HCT116 (cell line): Measurements from ENCODE around the gene CD69. TPM values are rescaled to one million over a fixed set of nuclear protein-coding genes. Genes with fewer than 3 reads are reported as not detected.

Source experiments
- ATAC-seq: fragments of 200-7000 bp; cut with Tn5 transposase; 2 replicates; pipeline ENCODE4 v1.9.1; 2020; ENCODE audit warnings: mild to moderate bottlenecking, moderate library complexity
- BruUV-seq: library from RNA; stranded (reverse); fragments of 400-500 nt; replicated peaks from 2 replicates; lab custom pipeline; 2021; lab: Mats Ljungman, UMichigan
- CTCF ChIA-PET: fragments of 300-600 bp; sonication (Branson Sonifier 250); formaldehyde crosslinking; loops from one replicate; lab custom pipeline; 2021; ENCODE audit warnings: antibody characterized with exemption; lab: Charles Lee
- POLR2A ChIA-PET: fragments of 300-600, 350-600 bp; sonication (Branson Sonifier 250); formaldehyde crosslinking; loops from one replicate; lab custom pipeline; 2021; ENCODE audit warnings: antibody characterized with exemption; lab: Charles Lee
- RAD21 ChIA-PET, 2 experiments: fragments of 300-600 bp; sonication (Branson Sonifier 250); formaldehyde crosslinking; loops; one replicate each; lab custom pipeline; 2023; ENCODE audit warnings: low total read pairs in 2 of 2; ENCODE audit not compliant: uncharacterized antibody in 2 of 2, unreplicated experiment in 2 of 2, low non-redundant PET in 1 of 2; lab: Charles Lee
- DNase-seq: peaks from one replicate; pipeline ENCODE4 v3.0.0-alpha.2; 2010; ENCODE audit warnings: low read depth, low spot score
- H2AFZ ChIP-seq: fragments of 200-600 bp; shearing (Covaris generic), sonication (generic); 2 replicates; pipeline ENCODE4 v1.6.1; 2017; ENCODE audit warnings: low read depth, mixed run types, mixed read lengths, antibody characterized with exemption, low read length; ENCODE audit not compliant: poor library complexity, severe bottlenecking
- H3K27ac ChIP-seq: 2 replicates; pipeline ENCODE4 v1.5.1; 2012; ENCODE audit warnings: low read depth, low read length
- H3K27me3 ChIP-seq: fragments of 200-600 bp; sonication (generic); 2 replicates; pipeline ENCODE4 v1.6.1; 2016; ENCODE audit warnings: mixed run types, low read length, mixed read lengths; ENCODE audit not compliant: insufficient read depth
- H3K36me3 ChIP-seq, 2 experiments: fragments of 200-500 bp in 1 of 2; fragments of 200-600 bp in 1 of 2; sonication (Bioruptor generic) in 1 of 2; sonication (generic) in 1 of 2; 2 replicates each; pipeline versions ENCODE4 v1.5.1 to v1.6.1; 2014 to 2016; ENCODE audit warnings: low read length in 2 of 2, inconsistent platforms in 1 of 2, mixed read lengths in 1 of 2, mixed run types in 1 of 2; ENCODE audit not compliant: insufficient read depth in 2 of 2, control insufficient read depth in 1 of 2
- H3K4me1 ChIP-seq, 2 experiments: fragments of 200-600 bp in 1 of 2; sonication (generic) in 1 of 2; 2 replicates each; pipeline versions ENCODE4 v1.5.1 to v1.6.1; 2012 to 2017; ENCODE audit warnings: low read length in 2 of 2, inconsistent platforms in 1 of 2, mild to moderate bottlenecking in 1 of 2, mixed read lengths in 1 of 2, mixed run types in 1 of 2, moderate library complexity in 1 of 2; ENCODE audit not compliant: insufficient read depth in 2 of 2, control insufficient read depth in 1 of 2
- H3K4me2 ChIP-seq: fragments of 200-600 bp; sonication (generic); 2 replicates; pipeline ENCODE4 v1.6.1; 2017; ENCODE audit warnings: mixed run types, low read length, mixed read lengths
- H3K4me3 ChIP-seq, 2 experiments: fragments of 200-600 bp in 1 of 2; sonication (generic) in 1 of 2; replicated peaks in 1 of 2; 2 replicates each; pipeline ENCODE4 v1.5.1; 2011 to 2016; ENCODE audit warnings: low read length in 2 of 2, control low read depth in 1 of 2, low read depth in 1 of 2, mild to moderate bottlenecking in 1 of 2, mixed read lengths in 1 of 2, mixed run types in 1 of 2
- H3K79me2 ChIP-seq: fragments of 200-600 bp; sonication (generic); 2 replicates; pipeline ENCODE4 v1.6.1; 2017; ENCODE audit warnings: mild to moderate bottlenecking, mixed run types, low read length, moderate library complexity, mixed read lengths; ENCODE audit not compliant: insufficient read depth
- H3K9ac ChIP-seq: fragments of 200-600 bp; sonication (generic); 2 replicates; pipeline ENCODE4 v1.6.1; 2016; ENCODE audit warnings: low read length, mixed read lengths
- H3K9me2 ChIP-seq: fragments of 200-600 bp; sonication (generic), shearing (Covaris generic); 2 replicates; pipeline ENCODE4 v1.6.1; 2017; ENCODE audit warnings: mixed run types, mild to moderate bottlenecking, moderate library complexity; ENCODE audit not compliant: insufficient read depth
- H3K9me3 ChIP-seq, 2 experiments: fragments of 200-500 bp in 1 of 2; fragments of 200-600 bp in 1 of 2; sonication (Bioruptor generic) in 1 of 2; sonication (generic) in 1 of 2; 2 replicates each; pipeline ENCODE4 v1.6.1; 2014 to 2017; ENCODE audit warnings: low read length in 2 of 2, mixed read lengths in 2 of 2, inconsistent platforms in 1 of 2, low read depth in 1 of 2, mild to moderate bottlenecking in 1 of 2, mixed run types in 1 of 2, moderate library complexity in 1 of 2; ENCODE audit not compliant: control insufficient read depth in 1 of 2, insufficient read depth in 1 of 2
- H4K20me1 ChIP-seq: fragments of 200-600 bp; sonication (generic), shearing (Covaris generic); 2 replicates; pipeline ENCODE4 v1.6.1; 2017; ENCODE audit warnings: mixed run types, mild to moderate bottlenecking, moderate library complexity; ENCODE audit not compliant: insufficient read depth
- CEBPB ChIP-seq: IDR thresholded peaks from 2 replicates; pipeline ENCODE4 v1.6.1; 2012; ENCODE audit warnings: low read depth
- EGR1 ChIP-seq: IDR thresholded peaks from 2 replicates; pipeline ENCODE4 v1.6.1; 2012; ENCODE audit warnings: low read depth
- EZH2 ChIP-seq: fragments of 200-600 bp; sonication (generic); IDR thresholded peaks from 2 replicates; pipeline ENCODE4 v1.6.1; 2017; ENCODE audit warnings: antibody characterized with exemption, mixed run types
- EZH2phosphoT487 ChIP-seq: fragments of 200-600 bp; IDR thresholded peaks from 2 replicates; pipeline ENCODE4 v1.6.1; 2018; ENCODE audit warnings: antibody characterized with exemption, borderline replicate concordance
- FOSL1 ChIP-seq: IDR thresholded peaks from 2 replicates; pipeline ENCODE4 v1.6.1; 2012; ENCODE audit warnings: low read depth
- JUND ChIP-seq: IDR thresholded peaks from 2 replicates; pipeline ENCODE4 v1.6.1; 2012
- POLR2A ChIP-seq: IDR thresholded peaks from 2 replicates; pipeline ENCODE4 v1.7.0; 2011; ENCODE audit warnings: borderline replicate concordance; ENCODE audit not compliant: insufficient read depth, insufficient read length; ENCODE audit errors: extremely low read depth
- POLR2AphosphoS5 ChIP-seq: IDR thresholded peaks from 2 replicates; pipeline ENCODE4 v1.6.1; 2011; ENCODE audit warnings: mild to moderate bottlenecking, low read depth, low read length, moderate library complexity
- SIN3A ChIP-seq: IDR thresholded peaks from 2 replicates; pipeline ENCODE4 v1.6.1; 2012; ENCODE audit warnings: low read depth
- SP1 ChIP-seq: IDR thresholded peaks from 2 replicates; pipeline ENCODE4 v1.6.1; 2012; ENCODE audit warnings: low read depth
- SRF ChIP-seq: IDR thresholded peaks from 2 replicates; pipeline ENCODE4 v1.6.1; 2012; ENCODE audit warnings: low read depth
- TCF7L2 ChIP-seq: IDR thresholded peaks from 2 replicates; pipeline ENCODE4 v1.7.0; 2011; ENCODE audit warnings: borderline replicate concordance, inconsistent platforms; ENCODE audit not compliant: insufficient read depth, insufficient read length; ENCODE audit errors: extremely low read depth
- YY1 ChIP-seq: IDR thresholded peaks from 2 replicates; pipeline ENCODE4 v1.6.1; 2011; ENCODE audit warnings: low read length, low read depth, moderate library complexity, mild to moderate bottlenecking; ENCODE audit not compliant: insufficient replicate concordance; ENCODE audit errors: extremely low read depth
- ZNF274 ChIP-seq: fragments of 200-500 bp; sonication (Bioruptor generic); IDR thresholded peaks from 2 replicates; pipeline ENCODE4 v1.6.1; 2014; ENCODE audit warnings: mild to moderate bottlenecking, low read depth, low read length, inconsistent platforms
- intact Hi-C: fragments of 100-400 bp; cut with micrococcal nuclease; formaldehyde crosslinking; loops from 2 replicates; pipeline ENCODE4 v1.10.0; 2022
- total RNA-seq: library from RNA; stranded (reverse); gene quantifications from one replicate; pipeline ENCODE4 v1.2.1, GENCODE V29; 2021; ENCODE audit not compliant: unreplicated experiment
- TF ChIP-seq, protein P1 (sequence below): IDR thresholded peaks from 2 replicates; pipeline ENCODE4 v1.6.1; 2012; ENCODE audit warnings: low read depth
- TF ChIP-seq, protein P2 (sequence below): IDR thresholded peaks from 2 replicates; pipeline ENCODE4 v1.6.1; 2012
- TF ChIP-seq, protein P3 (sequence below), 3 experiments: fragments of 200-600 bp in 1 of 3; sonication (generic) in 1 of 3; IDR thresholded peaks in 2 of 3; conservative IDR thresholded peaks in 1 of 3; 2 replicates each; pipeline ENCODE4 v1.5.1; 2012 to 2017; ENCODE audit warnings: low read depth in 2 of 3, low read length in 2 of 3, antibody characterized with exemption in 1 of 3, borderline replicate concordance in 1 of 3, control low read depth in 1 of 3, mild to moderate bottlenecking in 1 of 3, mixed read lengths in 1 of 3, mixed run types in 1 of 3, moderate library complexity in 1 of 3; ENCODE audit not compliant: insufficient read depth in 1 of 3

CD69 gene
- total RNA-seq, 1 experiment from 2014 or later, result not detected

DNA sequence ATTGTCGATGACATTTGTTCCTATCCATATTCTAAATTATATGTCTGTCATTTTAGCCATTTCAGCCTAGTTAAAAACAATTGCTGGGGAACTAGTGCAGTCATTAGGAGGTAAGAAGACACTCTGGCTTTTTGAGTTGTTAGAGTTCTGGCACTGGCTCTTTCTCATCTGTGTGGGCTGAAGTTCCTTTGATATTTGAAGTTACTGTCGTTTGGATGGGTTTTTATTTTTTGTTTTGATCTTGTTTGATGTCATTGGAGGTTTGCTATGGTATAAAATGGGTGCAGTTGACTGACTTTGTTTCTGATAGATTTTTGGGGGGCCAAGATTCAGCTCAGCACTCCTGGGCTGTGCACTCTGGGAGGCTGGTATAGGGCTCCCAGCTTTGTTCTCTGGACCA lies 20.7 kb upstream of the CD69 start:
- H3K9ac ChIP-seq, result no peak overlapping the region
- H3K4me3 ChIP-seq, result no peak overlapping the region
- H3K4me2 ChIP-seq, result no peak overlapping the region
- no TSS peak for BruUV-seq
- ChIA-PET CTCF (no interaction called here), RAD21 (no interaction called here), POLR2A (no interaction called here)
- 0 out of 2 replicates have a peak, but pooled peaks cover 1% of the 10 kb centered on the region for H4K20me1 ChIP-seq
- no peaks in the 10 kb centered on the region for H3K9me3 ChIP-seq
- intact Hi-C loops, result no loop called here
- TF ChIP-seq SP1 (no peak), POLR2A (no peak), CEBPB (no peak), EGR1 (no peak), TCF7L2 (no peak), JUND (no peak), FOSL1 (no peak), SIN3A (no peak), EZH2phosphoT487 (no peak), YY1 (no peak), EZH2 (no peak), ZNF274 (no peak), POLR2AphosphoS5 (no peak), SRF (no peak)
- TF ChIP-seq, protein P1, sequence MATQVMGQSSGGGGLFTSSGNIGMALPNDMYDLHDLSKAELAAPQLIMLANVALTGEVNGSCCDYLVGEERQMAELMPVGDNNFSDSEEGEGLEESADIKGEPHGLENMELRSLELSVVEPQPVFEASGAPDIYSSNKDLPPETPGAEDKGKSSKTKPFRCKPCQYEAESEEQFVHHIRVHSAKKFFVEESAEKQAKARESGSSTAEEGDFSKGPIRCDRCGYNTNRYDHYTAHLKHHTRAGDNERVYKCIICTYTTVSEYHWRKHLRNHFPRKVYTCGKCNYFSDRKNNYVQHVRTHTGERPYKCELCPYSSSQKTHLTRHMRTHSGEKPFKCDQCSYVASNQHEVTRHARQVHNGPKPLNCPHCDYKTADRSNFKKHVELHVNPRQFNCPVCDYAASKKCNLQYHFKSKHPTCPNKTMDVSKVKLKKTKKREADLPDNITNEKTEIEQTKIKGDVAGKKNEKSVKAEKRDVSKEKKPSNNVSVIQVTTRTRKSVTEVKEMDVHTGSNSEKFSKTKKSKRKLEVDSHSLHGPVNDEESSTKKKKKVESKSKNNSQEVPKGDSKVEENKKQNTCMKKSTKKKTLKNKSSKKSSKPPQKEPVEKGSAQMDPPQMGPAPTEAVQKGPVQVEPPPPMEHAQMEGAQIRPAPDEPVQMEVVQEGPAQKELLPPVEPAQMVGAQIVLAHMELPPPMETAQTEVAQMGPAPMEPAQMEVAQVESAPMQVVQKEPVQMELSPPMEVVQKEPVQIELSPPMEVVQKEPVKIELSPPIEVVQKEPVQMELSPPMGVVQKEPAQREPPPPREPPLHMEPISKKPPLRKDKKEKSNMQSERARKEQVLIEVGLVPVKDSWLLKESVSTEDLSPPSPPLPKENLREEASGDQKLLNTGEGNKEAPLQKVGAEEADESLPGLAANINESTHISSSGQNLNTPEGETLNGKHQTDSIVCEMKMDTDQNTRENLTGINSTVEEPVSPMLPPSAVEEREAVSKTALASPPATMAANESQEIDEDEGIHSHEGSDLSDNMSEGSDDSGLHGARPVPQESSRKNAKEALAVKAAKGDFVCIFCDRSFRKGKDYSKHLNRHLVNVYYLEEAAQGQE, result no peak
- TF ChIP-seq, protein P2, sequence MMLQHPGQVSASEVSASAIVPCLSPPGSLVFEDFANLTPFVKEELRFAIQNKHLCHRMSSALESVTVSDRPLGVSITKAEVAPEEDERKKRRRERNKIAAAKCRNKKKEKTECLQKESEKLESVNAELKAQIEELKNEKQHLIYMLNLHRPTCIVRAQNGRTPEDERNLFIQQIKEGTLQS, result no peak
- TF ChIP-seq, protein P3, sequence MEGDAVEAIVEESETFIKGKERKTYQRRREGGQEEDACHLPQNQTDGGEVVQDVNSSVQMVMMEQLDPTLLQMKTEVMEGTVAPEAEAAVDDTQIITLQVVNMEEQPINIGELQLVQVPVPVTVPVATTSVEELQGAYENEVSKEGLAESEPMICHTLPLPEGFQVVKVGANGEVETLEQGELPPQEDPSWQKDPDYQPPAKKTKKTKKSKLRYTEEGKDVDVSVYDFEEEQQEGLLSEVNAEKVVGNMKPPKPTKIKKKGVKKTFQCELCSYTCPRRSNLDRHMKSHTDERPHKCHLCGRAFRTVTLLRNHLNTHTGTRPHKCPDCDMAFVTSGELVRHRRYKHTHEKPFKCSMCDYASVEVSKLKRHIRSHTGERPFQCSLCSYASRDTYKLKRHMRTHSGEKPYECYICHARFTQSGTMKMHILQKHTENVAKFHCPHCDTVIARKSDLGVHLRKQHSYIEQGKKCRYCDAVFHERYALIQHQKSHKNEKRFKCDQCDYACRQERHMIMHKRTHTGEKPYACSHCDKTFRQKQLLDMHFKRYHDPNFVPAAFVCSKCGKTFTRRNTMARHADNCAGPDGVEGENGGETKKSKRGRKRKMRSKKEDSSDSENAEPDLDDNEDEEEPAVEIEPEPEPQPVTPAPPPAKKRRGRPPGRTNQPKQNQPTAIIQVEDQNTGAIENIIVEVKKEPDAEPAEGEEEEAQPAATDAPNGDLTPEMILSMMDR (IDR thresholded peaks at IDR 0.05 in 2 of 3, conservative IDR thresholded peaks at IDR 0.05 in 1 of 3; ENCODE audit: borderline replicate concordance in 1 of 3, insufficient read depth in 1 of 3, low read depth in 2 of 3, low read length in 2 of 3), result no peak
- ATAC-seq, result no peak
- no peaks in the 10 kb centered on the region for H3K79me2 ChIP-seq
- no peak overlapping the region for H2AFZ ChIP-seq
- H3K27ac ChIP-seq, result no peak overlapping the region
- H3K9me2 ChIP-seq, result no peaks in the 10 kb centered on the region
- DNase-seq, result no peak
- peaks cover 60% of the 10 kb centered on the region for H3K27me3 ChIP-seq
- H3K4me1 ChIP-seq, result no peaks in the 10 kb centered on the region
- H3K36me3 ChIP-seq, result no peaks in the 10 kb centered on the region
